Uterus (tissue), 2 donors: ENCODE measurements around the gene PPP6R2.

ENCODE experiments used
- POLR2A ChIP-seq, 2 donors: fragments of 450-650 bp; IDR thresholded peaks; one replicate each; pipeline ENCODE4 v1.6.1; 2016; ENCODE audit warnings: antibody characterized with exemption in 2 of 2, mild to moderate bottlenecking in 1 of 2, moderate library complexity in 1 of 2
- TF ChIP-seq, protein P1 (sequence below), 4 experiments: fragments of 200-600 bp in 2 of 4; fragments of 450-650 bp in 2 of 4; sonication (generic) in 2 of 4; IDR thresholded peaks; one replicate each; pipeline ENCODE4 v1.5.1; 2016 to 2019; ENCODE audit warnings: antibody characterized with exemption in 4 of 4, mild to moderate bottlenecking in 2 of 4, moderate library complexity in 1 of 4

DNA sequence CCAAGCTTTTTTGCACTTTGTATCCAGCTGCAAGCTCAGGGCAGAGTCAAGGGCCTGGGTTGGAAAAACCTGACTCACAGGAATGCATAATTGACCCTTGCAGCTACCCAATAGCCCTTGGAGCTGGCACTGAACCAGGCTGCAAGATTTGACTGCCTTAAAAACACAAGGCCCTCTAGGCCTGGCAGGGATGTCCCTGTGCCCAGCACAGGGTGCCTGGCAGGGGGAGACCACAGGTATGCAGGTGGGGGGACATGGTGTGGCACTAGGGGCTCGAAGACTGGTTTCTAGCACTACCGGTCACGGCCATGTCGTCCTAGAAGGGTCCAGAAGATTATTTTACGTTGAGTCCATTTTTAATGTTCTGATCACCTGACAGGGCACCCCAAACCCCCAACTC is 101.5 kb downstream of the PPP6R2 start:
- TF ChIP-seq, protein P1, sequence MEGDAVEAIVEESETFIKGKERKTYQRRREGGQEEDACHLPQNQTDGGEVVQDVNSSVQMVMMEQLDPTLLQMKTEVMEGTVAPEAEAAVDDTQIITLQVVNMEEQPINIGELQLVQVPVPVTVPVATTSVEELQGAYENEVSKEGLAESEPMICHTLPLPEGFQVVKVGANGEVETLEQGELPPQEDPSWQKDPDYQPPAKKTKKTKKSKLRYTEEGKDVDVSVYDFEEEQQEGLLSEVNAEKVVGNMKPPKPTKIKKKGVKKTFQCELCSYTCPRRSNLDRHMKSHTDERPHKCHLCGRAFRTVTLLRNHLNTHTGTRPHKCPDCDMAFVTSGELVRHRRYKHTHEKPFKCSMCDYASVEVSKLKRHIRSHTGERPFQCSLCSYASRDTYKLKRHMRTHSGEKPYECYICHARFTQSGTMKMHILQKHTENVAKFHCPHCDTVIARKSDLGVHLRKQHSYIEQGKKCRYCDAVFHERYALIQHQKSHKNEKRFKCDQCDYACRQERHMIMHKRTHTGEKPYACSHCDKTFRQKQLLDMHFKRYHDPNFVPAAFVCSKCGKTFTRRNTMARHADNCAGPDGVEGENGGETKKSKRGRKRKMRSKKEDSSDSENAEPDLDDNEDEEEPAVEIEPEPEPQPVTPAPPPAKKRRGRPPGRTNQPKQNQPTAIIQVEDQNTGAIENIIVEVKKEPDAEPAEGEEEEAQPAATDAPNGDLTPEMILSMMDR (IDR thresholded peaks at IDR 0.05), result no peak
- TF ChIP-seq POLR2A (IDR thresholded peaks at IDR 0.05), result no peak
